GM21381 (cell line): ENCODE results near the gene NKX6-2.

Experiments used
- ATAC-seq: cut with Tn5 transposase; IDR thresholded peaks from one replicate; pipeline ENCODE4 v1.9.1; 2021; ENCODE audit warnings: mild to moderate bottlenecking, moderate library complexity; ENCODE audit not compliant: unreplicated experiment

The NKX6-2 gene

DNA sequence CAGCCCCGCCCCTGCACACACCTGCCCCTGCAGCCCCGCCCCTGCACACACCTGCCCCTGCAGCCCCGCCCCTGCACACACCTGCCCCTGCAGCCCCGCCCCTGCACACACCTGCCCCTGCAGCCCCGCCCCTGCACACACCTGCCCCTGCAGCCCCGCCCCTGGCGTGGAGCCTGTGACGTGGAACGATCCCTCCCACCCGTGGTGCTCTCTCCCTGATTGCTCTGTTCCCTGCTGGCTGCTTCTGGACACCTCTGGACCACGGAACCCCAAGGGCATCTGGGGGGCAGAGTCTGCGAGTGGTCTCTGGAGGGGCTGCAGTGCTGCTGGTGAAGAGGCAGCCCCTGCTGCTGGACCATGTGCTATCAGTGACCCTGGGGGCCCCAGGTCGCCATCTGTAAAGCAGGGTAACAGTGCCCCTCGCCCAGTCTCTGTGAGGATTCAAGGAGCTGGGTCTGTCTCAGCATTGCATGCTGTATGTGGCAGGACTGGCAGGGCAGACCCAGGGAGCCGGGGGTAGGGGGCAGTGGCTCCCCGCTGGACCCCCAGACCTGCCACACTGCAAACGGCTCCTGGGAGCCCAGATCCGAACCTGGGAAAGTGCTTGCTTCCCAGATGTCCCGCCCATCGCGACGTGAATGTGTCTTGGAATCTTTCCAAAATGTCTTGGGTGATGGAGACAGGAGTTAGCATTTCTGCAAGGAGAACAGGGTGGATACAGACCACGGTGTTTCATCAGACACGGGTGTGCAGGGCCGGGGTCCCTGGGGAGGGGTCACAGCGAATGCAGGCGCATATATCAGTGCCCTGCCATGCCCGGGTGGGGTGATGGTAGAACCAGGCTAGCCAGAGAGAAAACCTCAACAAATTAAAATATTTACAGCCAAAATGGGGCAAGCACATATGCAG lies 27.9 kb upstream of the NKX6-2 start:
- ATAC-seq: no peak

DNA sequence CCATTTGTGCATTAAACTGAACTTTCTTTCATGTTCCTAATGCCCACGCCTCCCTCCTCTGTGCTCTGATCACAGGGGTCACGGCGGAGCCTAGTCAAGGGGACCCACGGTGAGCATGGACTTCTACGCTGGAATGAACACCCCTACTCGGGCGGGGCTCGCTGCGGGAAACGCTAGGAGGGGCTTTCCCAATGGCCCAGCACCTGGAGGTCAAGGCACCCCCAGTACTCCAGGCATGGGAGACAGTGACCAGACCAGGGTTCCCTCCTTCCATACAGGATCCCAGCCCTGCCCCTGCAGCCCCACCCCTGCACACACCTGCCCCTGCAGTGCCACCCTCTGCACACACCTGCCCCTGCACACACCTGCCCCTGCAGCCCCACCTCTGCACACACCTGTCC lies 27.1 kb upstream of the NKX6-2 start:
- ATAC-seq: no peak

DNA sequence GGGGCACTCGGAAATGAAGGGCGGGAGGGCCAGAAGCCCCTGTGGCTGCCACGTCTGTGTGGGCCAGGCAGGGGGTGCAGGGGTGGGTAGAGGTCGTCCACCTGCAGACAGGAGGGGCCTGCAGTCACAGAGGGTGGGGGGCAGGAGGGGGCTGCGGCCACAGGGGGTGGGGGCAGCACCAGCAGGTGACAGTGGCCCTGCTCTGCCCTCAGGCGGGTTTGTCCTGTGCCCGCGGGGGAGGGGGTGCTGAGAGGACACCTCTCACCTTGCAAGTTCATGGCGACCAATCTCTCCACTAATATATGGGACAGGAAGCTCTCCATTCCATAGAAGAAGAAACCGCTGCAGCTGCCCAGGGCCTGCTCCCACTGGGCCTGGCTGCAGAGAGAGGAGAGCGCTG lies 26.6 kb upstream of the NKX6-2 start:
- no peak for ATAC-seq

DNA sequence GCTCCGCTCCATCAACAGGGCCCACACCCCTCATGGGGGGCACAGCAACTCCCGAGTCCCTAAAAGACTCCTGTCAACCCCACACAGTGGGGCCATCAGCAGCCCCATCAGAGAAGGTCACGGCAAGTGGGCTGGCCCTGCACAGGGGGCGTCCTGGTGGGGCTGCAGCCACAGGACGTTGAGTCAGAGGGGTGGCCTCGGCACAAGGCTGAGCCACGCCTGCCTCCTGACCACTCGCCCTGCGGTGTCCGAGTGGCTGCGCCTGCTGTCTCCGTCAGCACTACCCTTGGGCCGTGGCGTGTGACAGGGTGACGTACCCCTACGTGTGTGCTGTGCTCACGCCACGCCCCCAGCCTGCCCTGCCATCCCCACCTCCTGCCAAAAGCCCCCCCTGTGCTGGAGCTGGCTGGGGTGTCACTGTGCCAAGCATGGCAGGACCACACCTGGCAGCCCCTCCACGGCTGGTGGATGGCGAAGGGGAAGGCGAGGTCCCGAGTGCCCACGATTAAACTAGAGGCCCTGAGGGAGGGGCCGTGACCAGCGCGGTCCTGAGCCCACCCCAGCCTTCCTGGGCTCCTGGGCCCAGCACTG lies 26.0 kb upstream of the NKX6-2 start:
- ATAC-seq: no peak

DNA sequence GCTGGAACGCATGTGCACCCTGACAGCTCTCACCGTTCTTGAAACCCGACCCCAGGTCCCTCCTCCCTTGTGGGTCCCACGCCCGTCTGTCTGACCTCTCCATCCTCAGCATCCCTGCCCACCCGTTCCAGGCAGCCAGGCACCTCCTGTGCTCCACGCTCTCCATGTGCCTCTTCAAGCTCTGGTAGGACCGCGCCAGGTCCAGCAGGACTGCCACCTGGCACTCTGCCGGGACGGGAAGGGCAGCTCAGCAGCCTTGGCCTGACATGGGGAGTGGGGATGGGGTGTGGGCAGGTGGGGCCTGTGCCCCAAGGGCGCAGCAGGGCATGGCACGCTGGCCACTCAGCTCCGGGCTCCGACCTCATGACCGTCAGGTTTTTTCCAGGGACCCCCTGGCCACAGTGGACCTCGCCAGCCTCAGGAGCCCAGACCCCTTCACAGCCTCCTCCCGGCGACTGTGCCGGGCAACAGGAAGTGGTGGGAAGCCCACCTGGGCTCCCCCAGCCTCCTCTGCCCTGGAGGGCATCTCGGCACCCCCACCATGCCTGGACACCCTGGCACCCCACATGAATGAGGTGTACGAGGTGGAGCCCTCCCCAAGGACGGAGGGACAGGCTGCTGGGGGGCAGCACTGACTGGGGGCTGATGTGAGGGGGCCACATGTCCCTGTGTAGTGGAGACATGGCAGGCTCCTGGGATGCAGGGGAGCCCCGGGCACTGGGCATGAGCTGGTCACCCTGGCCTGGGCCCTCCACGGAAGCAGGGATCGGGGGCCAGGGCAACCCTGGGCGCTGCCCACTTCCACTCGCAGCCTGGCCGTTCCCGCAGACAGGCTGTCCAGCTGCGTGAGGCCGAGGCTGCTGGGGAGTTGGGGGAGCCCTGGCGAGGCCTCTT lies 25.1 kb upstream of the NKX6-2 start:
- no peak for ATAC-seq

DNA sequence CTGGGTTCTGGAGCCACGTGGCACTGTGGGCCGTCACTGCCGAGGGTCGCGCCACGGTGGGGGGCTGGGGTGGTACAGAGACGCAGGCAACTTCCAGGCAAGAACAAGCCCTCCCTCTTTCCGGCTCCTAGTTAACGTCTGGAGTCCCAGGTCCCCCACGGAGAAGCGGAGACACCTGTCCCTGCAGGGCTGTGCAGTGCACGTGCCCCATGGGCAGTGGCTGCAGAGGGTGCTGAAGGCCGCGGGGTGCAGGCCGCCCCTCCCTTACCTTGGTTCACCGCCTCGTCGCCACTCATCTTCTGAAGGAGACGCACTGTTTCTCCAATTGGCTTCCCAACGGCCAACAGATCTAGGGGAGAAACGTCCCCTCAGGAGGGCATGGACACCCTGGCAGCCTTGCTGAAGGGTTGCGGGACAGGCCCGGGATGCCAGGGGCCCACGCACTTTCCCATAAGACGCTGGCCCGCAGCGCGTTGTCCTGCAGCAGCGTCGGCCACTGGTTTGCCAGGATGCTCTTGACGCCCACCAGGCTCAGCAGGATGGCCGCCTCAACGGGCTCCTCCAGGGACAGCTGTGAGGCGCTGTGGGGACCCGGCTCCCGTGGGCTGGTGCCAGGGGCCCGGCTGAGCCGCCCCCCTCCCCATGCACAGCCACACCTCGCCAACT lies 24.3 kb upstream of the NKX6-2 start:
- no peak for ATAC-seq

DNA sequence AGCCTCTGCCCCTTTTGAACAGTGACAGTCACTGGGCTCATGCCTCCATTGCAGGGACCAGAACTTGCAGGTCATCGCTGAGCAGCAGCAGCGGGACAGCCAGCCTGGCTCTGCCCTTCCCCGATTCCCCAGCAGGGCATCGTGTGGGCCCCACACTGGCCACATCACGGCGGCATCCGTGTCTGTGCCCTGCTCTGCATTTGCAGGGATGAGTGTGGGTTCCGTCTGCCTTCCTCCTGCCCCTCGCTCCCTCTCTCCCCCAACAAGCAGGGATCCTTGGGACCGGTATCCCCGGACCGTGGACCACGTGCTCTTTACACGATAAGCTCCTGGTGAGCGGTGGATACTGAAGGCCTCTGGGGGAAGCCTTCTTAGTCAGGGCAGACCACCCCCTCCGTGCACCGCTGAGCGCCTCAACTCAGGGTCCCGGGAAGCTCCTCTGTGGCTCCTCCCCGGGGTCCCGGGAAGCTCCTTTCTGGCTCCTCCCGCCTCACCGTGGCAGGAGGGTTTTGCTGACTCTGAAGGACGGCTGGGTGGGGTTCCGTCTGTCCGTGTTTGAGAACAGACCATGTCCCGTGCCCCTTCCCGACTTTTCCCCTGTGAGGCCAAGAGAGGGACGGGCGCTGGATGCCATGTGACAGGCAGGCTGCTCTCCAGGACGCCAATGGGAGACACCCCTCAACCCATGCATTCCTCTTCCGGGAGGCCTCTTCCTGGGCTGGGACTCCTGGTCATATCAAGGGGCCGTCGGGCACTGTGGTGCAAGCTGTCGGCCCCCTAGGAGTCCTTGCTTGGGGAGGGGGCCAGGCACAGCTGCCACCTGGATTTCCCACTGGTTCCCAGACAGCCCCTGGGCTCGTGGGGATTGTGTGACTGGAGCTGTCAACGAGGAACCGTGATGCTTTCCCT lies 23.5 kb upstream of the NKX6-2 start:
- no peak for ATAC-seq

DNA sequence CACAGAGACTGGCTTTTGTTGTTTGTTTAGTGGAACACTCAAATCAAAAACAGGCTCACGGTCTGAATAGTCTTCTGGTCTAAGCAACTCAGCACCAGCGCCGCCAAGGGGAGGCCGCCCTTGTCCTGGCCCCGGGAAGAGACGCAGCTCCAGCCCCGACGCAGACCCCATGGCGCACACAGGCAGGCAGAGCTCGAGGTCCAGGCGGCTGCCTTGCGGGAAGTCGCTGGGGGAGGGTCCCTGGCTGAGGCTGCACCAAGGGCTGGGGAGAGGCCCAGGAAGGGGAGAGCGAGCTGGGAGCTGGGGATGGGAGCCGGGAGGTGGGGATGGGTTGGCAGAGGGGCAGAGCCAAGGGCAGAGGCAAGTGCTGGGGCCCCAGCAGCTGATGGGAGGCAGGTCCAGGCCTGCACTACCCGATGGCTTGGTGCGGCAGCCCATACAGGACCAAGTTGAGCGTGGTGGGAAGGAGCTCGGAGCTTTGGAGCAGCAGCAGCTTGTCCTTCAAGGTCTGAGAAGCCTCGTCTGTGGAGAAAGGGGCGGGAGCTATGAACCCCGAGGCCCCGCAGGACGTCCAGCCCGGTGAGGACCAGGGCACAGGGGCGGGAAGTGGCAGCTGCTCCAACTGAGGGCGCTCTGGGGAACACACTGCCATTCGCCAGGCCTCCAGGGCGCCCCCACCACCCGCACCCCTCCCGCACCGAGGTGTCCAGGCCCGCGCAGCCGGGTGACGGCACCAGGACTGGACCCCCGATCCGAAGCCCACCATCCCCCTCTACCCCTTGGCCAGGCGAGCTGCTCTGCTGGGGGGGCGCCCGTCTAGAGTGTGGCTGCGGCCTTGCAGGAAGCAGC lies 22.7 kb upstream of the NKX6-2 start:
- ATAC-seq: no peak

DNA sequence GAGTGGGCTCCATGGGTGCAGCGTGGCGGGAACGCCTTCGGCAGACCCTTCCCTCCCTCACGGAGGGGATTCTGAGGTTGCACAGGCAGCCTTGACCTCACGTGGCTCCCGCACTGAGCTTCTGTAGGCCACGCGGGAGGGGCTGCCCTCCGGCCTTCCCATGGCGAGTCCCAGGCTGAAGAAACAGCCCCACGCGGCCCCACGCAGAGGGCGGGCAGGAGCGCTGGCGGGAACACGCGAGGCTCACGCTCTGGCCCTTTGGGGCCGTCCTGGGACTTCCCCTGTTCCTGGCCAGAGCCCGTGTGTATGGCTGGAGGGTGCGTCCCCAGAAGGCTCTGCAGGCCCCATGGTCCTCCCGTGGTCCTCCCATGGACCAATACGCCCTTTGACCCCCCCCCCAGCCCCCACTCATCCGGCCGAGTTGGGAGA lies 21.7 kb upstream of the NKX6-2 start:
- ATAC-seq: no peak

DNA sequence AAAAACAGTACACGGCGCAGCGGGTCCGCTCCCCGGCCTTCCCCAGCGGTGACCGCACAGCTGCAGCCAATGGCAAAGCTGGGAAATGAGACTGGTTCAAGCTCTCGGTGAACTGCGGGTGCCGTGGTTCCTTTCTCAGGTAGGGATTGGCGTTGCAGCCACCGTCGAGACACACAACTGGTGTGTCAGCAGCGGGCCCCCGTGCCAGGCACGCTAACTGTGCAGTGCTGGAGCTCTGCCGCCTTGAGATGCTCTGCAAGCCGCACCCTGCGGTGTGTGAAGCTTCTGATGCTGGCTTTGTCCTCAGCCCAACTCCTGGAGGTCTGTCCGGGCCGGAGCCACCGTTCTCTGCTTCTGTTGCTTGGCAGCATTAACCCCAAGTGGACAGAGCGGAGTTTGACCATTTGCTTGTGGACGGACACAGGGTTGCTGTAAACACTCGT lies 20.6 kb upstream of the NKX6-2 start:
- ATAC-seq: no peak

DNA sequence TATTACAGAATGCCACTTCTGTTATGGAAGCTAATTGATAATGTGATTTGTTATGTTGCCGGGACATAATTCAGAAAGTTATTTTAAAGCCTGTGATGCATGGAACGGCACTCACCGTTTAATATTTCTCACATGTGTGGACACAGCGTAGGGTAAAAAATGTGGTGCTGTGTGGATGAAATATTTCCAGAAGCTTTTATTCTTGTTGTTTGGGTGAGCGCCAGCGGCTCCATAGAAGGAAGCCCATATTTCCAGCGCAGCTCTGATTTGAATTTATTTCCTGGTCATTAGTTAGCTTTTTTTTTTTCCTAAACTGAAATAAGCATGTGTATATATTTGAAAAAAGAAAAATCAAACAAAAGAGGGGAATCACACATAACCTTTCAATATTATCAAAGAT lies 20.2 kb upstream of the NKX6-2 start:
- ATAC-seq: no peak

DNA sequence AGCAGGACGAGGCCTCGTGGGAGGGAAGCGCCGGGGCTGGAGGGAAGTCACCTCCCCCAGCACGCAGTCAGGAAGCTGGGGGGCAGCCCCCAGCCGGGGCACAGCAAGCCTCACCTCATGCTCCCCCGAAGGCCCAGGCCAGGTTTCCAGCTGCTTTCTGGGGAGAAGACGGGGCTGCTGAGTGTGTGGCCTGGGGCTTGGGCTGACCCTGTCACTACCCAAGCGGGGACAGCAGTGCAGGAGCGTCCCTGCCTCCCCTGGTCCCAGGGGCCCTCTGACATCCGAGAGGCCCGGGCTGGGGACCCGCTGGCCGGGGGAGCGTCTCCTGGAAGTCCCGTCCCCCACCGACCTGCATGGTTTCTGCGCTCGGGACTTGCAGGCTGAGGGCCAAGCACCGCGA lies 19.7 kb upstream of the NKX6-2 start:
- no peak for ATAC-seq

DNA sequence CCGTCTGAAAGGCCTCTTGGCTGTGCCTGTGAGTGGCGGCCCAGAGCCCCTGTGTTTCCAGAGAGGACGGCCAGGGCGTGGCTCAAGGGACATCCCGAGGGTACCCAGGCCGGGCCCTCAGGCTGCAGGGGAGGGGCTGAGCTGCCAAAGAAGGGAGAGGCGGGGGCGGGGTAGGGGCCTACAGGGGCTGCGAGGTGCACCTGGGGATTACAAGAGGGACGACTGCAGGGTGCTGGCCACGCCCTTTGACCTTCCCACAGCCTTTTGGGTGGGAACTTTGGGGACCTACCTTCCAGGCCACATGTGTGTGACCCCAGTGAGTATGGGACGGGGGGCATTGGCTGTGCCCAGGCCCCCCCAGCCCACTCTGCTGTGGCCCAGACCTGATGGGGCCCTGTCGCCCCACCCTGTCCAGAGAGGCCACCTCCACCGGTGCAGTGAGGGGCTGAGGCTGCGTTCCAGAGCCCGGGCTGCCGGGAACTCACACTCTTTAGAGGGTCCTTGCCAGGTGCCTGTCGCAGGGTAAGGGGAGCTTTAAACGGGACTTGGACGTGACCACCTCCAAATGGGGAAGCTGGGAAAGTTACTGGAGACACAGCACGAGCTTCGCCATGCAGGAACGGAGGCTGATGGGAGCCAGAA lies 19.0 kb upstream of the NKX6-2 start:
- ATAC-seq: no peak

DNA sequence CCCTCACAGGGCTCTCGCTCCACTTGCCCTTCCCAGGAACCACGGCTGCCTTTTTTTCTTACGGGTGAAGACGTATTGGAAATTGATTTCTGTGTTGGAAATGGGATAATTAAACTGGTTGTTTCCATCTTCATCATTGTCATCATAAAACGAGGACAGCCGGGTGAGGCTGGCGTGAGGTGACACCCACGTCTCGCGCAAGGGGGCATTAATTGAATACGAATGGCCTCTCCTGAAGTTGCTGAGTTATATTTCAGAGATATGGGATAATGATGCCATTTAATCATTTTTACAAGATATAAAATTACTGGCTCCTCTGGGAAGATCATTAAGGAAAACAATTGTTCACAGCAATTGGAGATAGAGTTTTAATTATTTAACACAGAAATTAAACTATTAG lies 18.3 kb upstream of the NKX6-2 start:
- no peak for ATAC-seq

DNA sequence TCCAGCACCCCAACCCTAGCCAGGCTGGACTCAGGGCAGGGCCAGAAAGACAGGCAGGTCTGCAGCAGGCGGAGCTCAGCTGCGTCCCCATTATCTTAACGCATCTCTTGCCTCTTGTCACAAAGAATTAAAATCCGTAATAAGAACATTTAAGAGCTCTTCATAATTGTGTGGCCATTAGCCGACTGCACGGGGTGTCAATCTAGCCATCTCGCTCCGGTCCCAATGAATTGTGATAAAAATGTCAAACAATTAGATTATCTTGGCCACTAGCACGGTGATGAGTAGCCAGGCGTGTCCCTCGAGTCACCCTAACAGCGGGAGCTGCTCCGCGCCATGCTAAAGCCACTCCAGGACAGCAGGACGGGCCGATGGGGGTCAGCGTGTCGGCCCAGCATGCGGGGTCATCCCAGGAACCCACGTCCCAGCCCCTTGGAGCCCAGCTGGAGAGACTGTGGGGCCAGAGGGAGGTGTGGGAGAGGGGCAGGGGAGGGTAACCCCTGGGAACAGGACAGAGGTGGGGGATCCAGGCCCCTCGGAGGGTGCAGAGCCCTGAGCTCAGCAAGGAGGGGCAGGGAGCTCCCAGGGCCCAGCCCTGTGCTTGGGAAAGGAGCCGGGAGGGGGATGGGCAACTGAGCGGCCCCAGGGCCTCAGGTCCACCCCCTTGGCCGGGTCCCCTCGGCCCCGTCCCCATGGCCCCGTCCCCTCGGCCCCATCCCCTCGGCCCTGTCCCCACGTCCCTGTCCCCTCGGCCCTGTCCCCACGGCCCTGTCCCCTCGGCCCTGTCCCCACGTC lies 17.7 kb upstream of the NKX6-2 start:
- no peak for ATAC-seq

DNA sequence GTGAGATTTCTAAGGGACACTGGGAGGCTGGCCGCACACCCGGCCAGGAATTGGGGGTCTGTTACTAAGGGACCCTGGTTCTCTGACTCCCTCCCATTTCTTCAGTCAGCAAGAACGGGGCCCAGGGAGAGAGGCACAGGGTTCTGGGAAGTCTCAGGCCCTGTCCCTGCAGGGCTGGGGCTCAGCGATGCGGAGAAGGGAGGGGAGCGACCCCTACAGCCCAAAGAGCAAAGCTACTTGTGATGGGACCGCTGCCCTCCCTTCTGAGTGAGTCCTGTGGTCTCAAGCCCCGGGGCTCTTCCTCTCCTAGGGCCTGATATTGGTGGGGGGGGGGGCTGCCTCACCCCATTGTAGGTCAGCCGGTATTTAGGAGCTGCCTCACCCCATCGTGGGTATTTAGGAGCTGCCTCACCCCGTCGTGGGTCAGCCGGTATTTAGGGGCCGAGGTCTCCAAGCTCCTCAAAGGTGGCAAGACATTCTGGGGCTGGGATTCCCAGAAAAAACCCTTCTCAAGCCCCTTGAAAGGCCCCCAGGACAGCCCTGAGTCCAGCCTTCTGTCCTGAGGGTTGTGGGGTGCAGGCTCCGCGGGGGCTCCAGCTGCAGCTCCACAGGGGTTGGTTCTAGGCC lies 16.9 kb upstream of the NKX6-2 start:
- ATAC-seq: no peak

DNA sequence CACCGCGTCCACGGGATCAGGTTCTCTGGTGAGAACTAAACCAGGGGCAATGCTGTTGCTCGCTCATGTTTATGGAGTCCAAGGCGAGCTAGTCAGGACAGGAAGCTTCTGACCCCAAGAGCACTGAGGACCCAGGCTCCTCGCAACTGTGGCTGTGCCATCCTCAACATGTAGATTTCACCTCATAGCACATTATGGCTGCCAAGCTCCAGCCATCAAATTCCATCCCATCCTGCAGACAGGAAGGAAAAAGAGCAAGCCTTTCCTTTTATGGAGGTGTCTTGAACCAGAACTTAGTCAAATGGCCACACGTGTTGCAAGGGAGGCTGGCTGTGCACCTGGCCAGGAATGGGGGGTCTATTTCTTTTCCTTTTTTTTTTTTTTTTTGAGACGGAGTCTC lies 16.1 kb upstream of the NKX6-2 start:
- no peak for ATAC-seq
